HG03378 (cell line): ENCODE data around the gene MRPL12.
"Not testable (repeated sequence)": the region's sequence is repeated elsewhere in the genome, so short reads cannot be mapped to it uniquely, and the experiment has no call there.

Experiments used
- ATAC-seq: cut with Tn5 transposase; IDR thresholded peaks from one replicate; pipeline ENCODE4 v1.9.1; 2021; ENCODE audit warnings: mild to moderate bottlenecking, moderate library complexity; ENCODE audit not compliant: unreplicated experiment

MRPL12 gene

GRCh38 chr17:81737947-81738800 lies 35.0 kb downstream of the MRPL12 start:
- ATAC-seq: no peak

GRCh38 chr17:81738801-81739393 lies 35.7 kb downstream of the MRPL12 start:
- no peak for ATAC-seq

- ATAC-seq: not testable (repeated sequence)
These were observed 36.4 kb downstream of the MRPL12 start for GRCh38 chr17:81739593-81739992.

- no peak for ATAC-seq
These were observed 37.3 kb downstream of the MRPL12 start for GRCh38 chr17:81740395-81740961.

- no peak for ATAC-seq
These were observed 38.0 kb downstream of the MRPL12 start for GRCh38 chr17:81741049-81741593.

GRCh38 chr17:81741594-81742452 lies 38.7 kb downstream of the MRPL12 start:
- ATAC-seq: no peak
